HEK293 (cell line): ENCODE measurements around the gene NFKBIA.

Experiments used
- CTCF ChIA-PET: fragments of 350-600 bp; formaldehyde crosslinking; extraction: SDS; loops from one replicate; lab custom pipeline; 2021; ENCODE audit warnings: antibody characterized with exemption; lab: Yijun Ruan, JAX
- POLR2A ChIA-PET: fragments of 300-600 bp; formaldehyde crosslinking; extraction: SDS; loops from one replicate; lab custom pipeline; 2020; ENCODE audit warnings: antibody characterized with exemption, inconsistent platforms; lab: Yijun Ruan, JAX
- H3K27ac ChIP-seq: fragments of 200-500 bp; sonication (Bioruptor generic); 2 replicates; pipeline ENCODE4 v1.5.1; 2014; ENCODE audit warnings: low read depth, low read length, control low read depth, inconsistent platforms; ENCODE audit errors: extremely low read depth
- H3K36me3 ChIP-seq, 2 experiments: fragments of 200-500 bp in 1 of 2; sonication (Bioruptor generic) in 1 of 2; 1 replicate in 1 of 2; 2 replicates in 1 of 2; pipeline ENCODE4 v1.5.1; 2014 to 2017; ENCODE audit warnings: inconsistent platforms in 2 of 2, low read length in 2 of 2; ENCODE audit not compliant: control insufficient read depth in 2 of 2, insufficient read depth in 1 of 2
- H3K4me1 ChIP-seq: fragments of 200-500 bp; sonication (Bioruptor generic); 2 replicates; pipeline ENCODE4 v1.5.1; 2014; ENCODE audit warnings: mild to moderate bottlenecking, low read length, inconsistent platforms; ENCODE audit not compliant: control insufficient read depth, insufficient read depth
- H3K4me3 ChIP-seq: 2 replicates; pipeline ENCODE4 v1.5.1; 2011; ENCODE audit warnings: low read depth, mild to moderate bottlenecking, control low read depth, low read length, moderate library complexity
- H3K9me3 ChIP-seq: fragments of 200-500 bp; sonication (Bioruptor generic); 2 replicates; pipeline ENCODE4 v1.5.1; 2014; ENCODE audit warnings: low read depth, low read length, inconsistent platforms; ENCODE audit not compliant: control insufficient read depth, insufficient read depth
- GLIS1 ChIP-seq: fragments of 450-650 bp; formaldehyde crosslinking; IDR thresholded peaks from 2 replicates; pipeline ENCODE4 v1.5.1; 2016; ENCODE audit warnings: missing biosample characterization, missing genetic modification characterization
- SALL2 ChIP-seq: fragments of 450-650 bp; formaldehyde crosslinking; IDR thresholded peaks from 2 replicates; pipeline ENCODE4 v1.5.0; 2017; ENCODE audit warnings: missing biosample characterization, mild to moderate bottlenecking, missing genetic modification characterization, borderline replicate concordance
- YY1 ChIP-seq: fragments of 450-650 bp; formaldehyde crosslinking; IDR thresholded peaks from 2 replicates; pipeline ENCODE4 v1.5.1; 2018; ENCODE audit warnings: missing biosample characterization, missing genetic modification characterization
- ZNF133 ChIP-seq: fragments of 450-650 bp; formaldehyde crosslinking; IDR thresholded peaks from 2 replicates; pipeline ENCODE4 v1.5.1; 2016; ENCODE audit warnings: missing biosample characterization, missing genetic modification characterization
- ZNF311 ChIP-seq: fragments of 450-650 bp; formaldehyde crosslinking; IDR thresholded peaks from 2 replicates; pipeline ENCODE4 v1.5.1; 2017; ENCODE audit warnings: missing biosample characterization, missing genetic modification characterization, borderline replicate concordance
- ZNF394 ChIP-seq: fragments of 450-650 bp; formaldehyde crosslinking; IDR thresholded peaks from 2 replicates; pipeline ENCODE4 v1.5.1; 2016; ENCODE audit warnings: missing biosample characterization, missing genetic modification characterization, mild to moderate bottlenecking, moderate library complexity, borderline replicate concordance
- ZNF48 ChIP-seq: fragments of 450-650 bp; formaldehyde crosslinking; IDR thresholded peaks from 2 replicates; pipeline ENCODE4 v1.5.1; 2016; ENCODE audit warnings: missing biosample characterization, missing genetic modification characterization
- ZNF747 ChIP-seq: fragments of 450-650 bp; formaldehyde crosslinking; IDR thresholded peaks from 2 replicates; pipeline ENCODE4 v1.5.1; 2016; ENCODE audit warnings: missing biosample characterization, missing genetic modification characterization
- ZNF776 ChIP-seq: fragments of 450-650 bp; formaldehyde crosslinking; IDR thresholded peaks from 2 replicates; pipeline ENCODE4 v1.5.0; 2017; ENCODE audit warnings: missing biosample characterization, missing genetic modification characterization, borderline replicate concordance
- ZNF837 ChIP-seq: fragments of 450-650 bp; formaldehyde crosslinking; IDR thresholded peaks from 2 replicates; pipeline ENCODE4 v1.5.1; 2016; ENCODE audit warnings: missing biosample characterization, missing genetic modification characterization
- TF ChIP-seq, protein P1 (sequence below): fragments of 450-650 bp; formaldehyde crosslinking; IDR thresholded peaks from 2 replicates; pipeline ENCODE4 v1.5.1; 2016; ENCODE audit warnings: missing biosample characterization, missing genetic modification characterization, low read depth
- TF ChIP-seq, protein P2 (sequence below): fragments of 450-650 bp; formaldehyde crosslinking; IDR thresholded peaks from 2 replicates; pipeline ENCODE4 v1.5.1; 2017; ENCODE audit warnings: missing biosample characterization, missing genetic modification characterization
- TF ChIP-seq, protein P3 (sequence below): fragments of 450-650 bp; formaldehyde crosslinking; IDR thresholded peaks from 2 replicates; pipeline ENCODE4 v1.5.1; 2016; ENCODE audit warnings: missing biosample characterization, missing genetic modification characterization, borderline replicate concordance
- TF ChIP-seq, protein P4 (sequence below): fragments of 450-650 bp; formaldehyde crosslinking; IDR thresholded peaks from 2 replicates; pipeline ENCODE4 v1.5.1; 2017; ENCODE audit warnings: missing biosample characterization, missing genetic modification characterization

NFKBIA gene

DNA sequence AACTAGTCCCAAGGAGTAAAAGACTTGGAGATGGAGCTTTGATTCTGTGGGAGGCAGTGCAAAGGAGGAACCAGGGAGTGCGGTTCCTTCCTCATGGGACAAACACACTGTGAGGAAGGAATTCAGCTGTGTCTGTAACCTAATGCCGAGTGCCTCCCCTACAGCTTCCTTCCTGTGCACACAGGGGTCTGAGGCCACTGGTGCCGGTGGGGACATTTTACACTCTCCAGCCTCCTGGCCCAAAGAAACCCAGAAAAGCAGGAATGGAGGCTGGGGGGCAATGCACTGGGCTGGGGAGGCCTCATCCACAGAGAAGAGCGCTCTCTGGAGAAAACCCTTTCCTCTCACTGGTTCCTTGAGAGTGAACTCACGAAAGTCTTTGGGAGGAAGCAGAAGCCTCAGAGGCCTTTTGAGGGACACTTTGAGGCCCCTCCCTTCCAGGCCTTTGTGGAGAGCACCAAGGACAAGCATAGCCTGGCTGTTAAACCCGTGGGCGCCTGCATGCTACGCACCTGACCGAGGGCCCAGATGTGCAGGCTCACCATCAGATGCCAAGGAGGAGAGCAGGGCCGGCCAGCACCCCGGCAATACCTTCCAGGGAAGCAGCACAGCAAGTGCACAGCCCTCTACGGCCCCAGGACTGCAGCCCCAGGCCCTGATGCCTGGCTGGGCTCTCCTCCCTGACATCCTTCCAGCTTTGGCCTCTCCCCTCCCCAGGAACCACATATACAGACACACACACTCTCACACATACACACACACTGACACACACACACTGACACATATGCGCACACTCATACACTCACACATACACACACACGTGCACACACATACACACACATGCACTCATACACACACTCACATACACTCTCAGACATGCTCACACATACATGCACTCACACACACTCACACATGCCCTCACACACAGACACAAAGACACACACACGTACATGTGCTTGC lies 52.0 kb downstream of the NFKBIA start:
- CTCF ChIA-PET = interaction anchor here (0.5 to 1.0 kb wide), 3 partner anchors 13 to 531 kb away, joined by 3 to 4 read pairs (median 4); no protein-coding TSS in a partner anchor
- Histone ChIP-seq H3K27ac (no peak overlapping the region), H3K4me1 (no peaks in the 10 kb centered on the region), H3K36me3 (no peaks in the 10 kb centered on the region), H3K4me3 (no peak overlapping the region), H3K9me3 (no peaks in the 10 kb centered on the region)
- POLR2A ChIA-PET = no interaction called here
- TF ChIP-seq ZNF837 (tag by site-specific recombination) (peak; percentile 49; the same call in 1 of the 2 replicates), SALL2 (tag by site-specific recombination) (peak; percentile 73; the same call in 1 of the 2 replicates), ZNF747 (tag by site-specific recombination) (peak; percentile 52; the same call in 1 of the 2 replicates), ZNF776 (tag by site-specific recombination) (0 out of 2 replicates have a peak, but pooled peaks have one; percentile 51), YY1 (tag by site-specific recombination) (0 out of 2 replicates have a peak, but pooled peaks have one; percentile 12), ZNF133 (tag by site-specific recombination) (0 out of 2 replicates have a peak, but pooled peaks have one; percentile 33), ZNF48 (tag by site-specific recombination) (peak; percentile 62; the same call in 1 of the 2 replicates), ZNF394 (tag by site-specific recombination) (no peak), ZNF311 (tag by site-specific recombination) (no peak), GLIS1 (tag by site-specific recombination) (peak; percentile 59)
- TF ChIP-seq, protein P1, sequence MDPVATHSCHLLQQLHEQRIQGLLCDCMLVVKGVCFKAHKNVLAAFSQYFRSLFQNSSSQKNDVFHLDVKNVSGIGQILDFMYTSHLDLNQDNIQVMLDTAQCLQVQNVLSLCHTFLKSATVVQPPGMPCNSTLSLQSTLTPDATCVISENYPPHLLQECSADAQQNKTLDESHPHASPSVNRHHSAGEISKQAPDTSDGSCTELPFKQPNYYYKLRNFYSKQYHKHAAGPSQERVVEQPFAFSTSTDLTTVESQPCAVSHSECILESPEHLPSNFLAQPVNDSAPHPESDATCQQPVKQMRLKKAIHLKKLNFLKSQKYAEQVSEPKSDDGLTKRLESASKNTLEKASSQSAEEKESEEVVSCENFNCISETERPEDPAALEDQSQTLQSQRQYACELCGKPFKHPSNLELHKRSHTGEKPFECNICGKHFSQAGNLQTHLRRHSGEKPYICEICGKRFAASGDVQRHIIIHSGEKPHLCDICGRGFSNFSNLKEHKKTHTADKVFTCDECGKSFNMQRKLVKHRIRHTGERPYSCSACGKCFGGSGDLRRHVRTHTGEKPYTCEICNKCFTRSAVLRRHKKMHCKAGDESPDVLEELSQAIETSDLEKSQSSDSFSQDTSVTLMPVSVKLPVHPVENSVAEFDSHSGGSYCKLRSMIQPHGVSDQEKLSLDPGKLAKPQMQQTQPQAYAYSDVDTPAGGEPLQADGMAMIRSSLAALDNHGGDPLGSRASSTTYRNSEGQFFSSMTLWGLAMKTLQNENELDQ = no peak
- TF ChIP-seq, protein P2, sequence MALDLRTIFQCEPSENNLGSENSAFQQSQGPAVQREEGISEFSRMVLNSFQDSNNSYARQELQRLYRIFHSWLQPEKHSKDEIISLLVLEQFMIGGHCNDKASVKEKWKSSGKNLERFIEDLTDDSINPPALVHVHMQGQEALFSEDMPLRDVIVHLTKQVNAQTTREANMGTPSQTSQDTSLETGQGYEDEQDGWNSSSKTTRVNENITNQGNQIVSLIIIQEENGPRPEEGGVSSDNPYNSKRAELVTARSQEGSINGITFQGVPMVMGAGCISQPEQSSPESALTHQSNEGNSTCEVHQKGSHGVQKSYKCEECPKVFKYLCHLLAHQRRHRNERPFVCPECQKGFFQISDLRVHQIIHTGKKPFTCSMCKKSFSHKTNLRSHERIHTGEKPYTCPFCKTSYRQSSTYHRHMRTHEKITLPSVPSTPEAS (tag by site-specific recombination) = peak; percentile 100
- TF ChIP-seq, protein P3, sequence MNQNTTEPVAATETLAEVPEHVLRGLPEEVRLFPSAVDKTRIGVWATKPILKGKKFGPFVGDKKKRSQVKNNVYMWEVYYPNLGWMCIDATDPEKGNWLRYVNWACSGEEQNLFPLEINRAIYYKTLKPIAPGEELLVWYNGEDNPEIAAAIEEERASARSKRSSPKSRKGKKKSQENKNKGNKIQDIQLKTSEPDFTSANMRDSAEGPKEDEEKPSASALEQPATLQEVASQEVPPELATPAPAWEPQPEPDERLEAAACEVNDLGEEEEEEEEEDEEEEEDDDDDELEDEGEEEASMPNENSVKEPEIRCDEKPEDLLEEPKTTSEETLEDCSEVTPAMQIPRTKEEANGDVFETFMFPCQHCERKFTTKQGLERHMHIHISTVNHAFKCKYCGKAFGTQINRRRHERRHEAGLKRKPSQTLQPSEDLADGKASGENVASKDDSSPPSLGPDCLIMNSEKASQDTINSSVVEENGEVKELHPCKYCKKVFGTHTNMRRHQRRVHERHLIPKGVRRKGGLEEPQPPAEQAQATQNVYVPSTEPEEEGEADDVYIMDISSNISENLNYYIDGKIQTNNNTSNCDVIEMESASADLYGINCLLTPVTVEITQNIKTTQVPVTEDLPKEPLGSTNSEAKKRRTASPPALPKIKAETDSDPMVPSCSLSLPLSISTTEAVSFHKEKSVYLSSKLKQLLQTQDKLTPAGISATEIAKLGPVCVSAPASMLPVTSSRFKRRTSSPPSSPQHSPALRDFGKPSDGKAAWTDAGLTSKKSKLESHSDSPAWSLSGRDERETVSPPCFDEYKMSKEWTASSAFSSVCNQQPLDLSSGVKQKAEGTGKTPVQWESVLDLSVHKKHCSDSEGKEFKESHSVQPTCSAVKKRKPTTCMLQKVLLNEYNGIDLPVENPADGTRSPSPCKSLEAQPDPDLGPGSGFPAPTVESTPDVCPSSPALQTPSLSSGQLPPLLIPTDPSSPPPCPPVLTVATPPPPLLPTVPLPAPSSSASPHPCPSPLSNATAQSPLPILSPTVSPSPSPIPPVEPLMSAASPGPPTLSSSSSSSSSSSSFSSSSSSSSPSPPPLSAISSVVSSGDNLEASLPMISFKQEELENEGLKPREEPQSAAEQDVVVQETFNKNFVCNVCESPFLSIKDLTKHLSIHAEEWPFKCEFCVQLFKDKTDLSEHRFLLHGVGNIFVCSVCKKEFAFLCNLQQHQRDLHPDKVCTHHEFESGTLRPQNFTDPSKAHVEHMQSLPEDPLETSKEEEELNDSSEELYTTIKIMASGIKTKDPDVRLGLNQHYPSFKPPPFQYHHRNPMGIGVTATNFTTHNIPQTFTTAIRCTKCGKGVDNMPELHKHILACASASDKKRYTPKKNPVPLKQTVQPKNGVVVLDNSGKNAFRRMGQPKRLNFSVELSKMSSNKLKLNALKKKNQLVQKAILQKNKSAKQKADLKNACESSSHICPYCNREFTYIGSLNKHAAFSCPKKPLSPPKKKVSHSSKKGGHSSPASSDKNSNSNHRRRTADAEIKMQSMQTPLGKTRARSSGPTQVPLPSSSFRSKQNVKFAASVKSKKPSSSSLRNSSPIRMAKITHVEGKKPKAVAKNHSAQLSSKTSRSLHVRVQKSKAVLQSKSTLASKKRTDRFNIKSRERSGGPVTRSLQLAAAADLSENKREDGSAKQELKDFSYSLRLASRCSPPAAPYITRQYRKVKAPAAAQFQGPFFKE (tag by site-specific recombination) = 0 out of 2 replicates have a peak, but pooled peaks have one; percentile 26
- TF ChIP-seq, protein P4, sequence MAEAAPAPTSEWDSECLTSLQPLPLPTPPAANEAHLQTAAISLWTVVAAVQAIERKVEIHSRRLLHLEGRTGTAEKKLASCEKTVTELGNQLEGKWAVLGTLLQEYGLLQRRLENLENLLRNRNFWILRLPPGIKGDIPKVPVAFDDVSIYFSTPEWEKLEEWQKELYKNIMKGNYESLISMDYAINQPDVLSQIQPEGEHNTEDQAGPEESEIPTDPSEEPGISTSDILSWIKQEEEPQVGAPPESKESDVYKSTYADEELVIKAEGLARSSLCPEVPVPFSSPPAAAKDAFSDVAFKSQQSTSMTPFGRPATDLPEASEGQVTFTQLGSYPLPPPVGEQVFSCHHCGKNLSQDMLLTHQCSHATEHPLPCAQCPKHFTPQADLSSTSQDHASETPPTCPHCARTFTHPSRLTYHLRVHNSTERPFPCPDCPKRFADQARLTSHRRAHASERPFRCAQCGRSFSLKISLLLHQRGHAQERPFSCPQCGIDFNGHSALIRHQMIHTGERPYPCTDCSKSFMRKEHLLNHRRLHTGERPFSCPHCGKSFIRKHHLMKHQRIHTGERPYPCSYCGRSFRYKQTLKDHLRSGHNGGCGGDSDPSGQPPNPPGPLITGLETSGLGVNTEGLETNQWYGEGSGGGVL (tag by site-specific recombination) = 0 out of 2 replicates have a peak, but pooled peaks have one; percentile 27
